GM12801 (cell line): ENCODE data around the gene NEDD4L.

Experiments used
- TF ChIP-seq, protein P1 (sequence below): IDR thresholded peaks from one replicate; pipeline ENCODE4 v1.5.1; 2011; ENCODE audit warnings: control low read depth; ENCODE audit not compliant: insufficient read length; ENCODE audit errors: extremely low read depth

NEDD4L gene

DNA sequence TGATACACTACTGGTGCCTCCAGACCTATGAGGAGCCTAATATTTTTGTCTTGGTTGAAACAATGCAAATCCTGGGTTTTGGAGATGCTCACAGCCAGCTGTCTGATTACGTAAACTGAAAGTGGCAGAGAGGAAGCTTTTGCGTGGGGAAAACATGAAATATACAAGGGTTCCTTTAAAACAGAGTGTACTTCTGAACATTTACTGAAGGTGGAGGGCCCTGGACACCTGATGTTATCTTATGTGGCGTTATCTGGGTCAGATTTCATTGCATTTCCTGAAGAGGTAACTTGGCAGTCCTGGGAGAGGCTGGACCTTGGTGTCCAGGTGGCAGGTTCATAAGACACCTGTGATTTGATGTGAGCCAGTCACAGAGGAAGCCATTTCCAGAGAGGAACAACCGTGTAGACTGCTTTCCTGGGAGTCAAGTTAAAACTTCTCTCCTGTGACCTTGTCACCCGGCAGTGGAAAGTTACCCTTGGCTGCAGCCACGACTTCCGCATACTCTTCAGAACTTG lies 105.0 kb downstream of the NEDD4L start:
- TF ChIP-seq, protein P1, sequence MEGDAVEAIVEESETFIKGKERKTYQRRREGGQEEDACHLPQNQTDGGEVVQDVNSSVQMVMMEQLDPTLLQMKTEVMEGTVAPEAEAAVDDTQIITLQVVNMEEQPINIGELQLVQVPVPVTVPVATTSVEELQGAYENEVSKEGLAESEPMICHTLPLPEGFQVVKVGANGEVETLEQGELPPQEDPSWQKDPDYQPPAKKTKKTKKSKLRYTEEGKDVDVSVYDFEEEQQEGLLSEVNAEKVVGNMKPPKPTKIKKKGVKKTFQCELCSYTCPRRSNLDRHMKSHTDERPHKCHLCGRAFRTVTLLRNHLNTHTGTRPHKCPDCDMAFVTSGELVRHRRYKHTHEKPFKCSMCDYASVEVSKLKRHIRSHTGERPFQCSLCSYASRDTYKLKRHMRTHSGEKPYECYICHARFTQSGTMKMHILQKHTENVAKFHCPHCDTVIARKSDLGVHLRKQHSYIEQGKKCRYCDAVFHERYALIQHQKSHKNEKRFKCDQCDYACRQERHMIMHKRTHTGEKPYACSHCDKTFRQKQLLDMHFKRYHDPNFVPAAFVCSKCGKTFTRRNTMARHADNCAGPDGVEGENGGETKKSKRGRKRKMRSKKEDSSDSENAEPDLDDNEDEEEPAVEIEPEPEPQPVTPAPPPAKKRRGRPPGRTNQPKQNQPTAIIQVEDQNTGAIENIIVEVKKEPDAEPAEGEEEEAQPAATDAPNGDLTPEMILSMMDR: no peak

DNA sequence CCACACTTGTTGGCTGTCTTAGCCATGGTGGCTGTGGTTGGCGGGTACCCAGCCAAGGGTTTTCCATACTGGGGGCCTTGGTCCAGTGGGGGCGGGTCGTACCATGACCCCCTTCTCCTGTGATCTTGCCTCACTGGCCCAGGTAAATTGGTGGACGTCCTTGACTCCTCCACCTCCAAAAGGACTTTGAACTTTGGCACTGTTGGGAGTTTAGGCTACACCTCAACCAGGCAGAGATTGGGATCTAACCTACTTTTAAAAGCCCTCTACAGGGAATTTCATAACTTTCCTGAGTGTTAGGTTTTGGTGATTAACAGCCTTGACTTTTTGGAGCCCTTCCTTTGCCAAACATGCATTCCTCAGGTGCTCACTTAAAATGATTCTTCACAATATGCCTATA lies 106.7 kb downstream of the NEDD4L start:
- TF ChIP-seq, protein P1: no peak

DNA sequence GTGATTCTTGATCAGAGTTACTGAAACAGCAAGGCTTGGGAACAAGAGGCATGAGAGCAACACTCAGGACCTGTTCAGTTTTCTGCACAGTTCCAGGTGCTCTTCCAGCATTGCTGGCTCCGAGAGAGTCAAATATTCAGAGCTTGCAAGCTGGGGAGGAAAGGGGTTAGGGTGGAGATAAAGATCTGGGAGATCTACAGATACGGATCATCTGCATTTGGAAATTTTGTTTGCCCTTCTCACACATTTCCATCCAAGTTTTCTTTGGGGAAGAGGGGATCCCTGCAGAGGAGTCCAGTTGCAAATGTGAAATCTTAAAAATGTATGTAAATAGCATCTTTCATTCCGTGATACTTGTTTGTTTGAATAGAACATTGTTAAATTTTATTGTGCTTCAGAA lies 108.2 kb downstream of the NEDD4L start:
- TF ChIP-seq, protein P1: no peak

DNA sequence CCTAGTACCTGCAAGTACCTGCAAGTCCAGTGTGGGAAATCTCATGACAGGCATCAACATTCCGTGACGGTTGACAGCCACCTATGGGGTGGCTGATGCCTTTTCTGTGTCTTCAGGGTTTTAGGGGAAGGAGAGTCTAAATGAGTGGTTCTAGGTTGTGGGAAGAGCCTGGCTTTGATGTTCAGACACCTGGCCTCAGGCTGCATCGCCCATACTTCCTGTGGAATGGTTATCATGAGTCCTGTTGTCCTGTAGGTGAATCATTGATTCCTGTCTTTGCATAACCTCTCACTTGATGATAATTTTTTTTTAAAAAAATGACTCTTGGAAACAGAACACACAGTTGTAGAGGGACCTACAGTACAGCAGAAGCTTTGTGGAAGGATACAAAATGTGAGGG lies 108.9 kb downstream of the NEDD4L start:
- TF ChIP-seq, protein P1: no peak

DNA sequence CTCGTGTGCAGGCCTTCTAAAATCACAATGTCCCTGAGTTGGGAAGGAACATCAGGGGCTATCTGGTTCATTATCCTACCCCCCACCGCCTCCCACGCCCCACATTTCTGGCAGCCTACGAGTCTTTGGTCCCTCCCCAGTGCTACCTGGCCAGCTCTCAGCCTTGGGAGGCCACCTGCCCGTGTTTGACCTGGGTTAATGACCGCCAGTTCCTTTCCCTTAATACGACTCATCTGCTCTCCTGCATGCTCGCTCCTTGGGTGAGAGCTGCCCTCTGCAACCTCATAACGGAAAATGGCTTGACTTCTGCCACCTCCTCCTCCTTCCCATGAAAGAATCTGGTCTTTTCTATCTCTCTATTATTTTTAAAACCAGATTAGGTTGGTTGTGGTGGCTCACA lies 112.5 kb downstream of the NEDD4L start:
- TF ChIP-seq, protein P1: no peak

DNA sequence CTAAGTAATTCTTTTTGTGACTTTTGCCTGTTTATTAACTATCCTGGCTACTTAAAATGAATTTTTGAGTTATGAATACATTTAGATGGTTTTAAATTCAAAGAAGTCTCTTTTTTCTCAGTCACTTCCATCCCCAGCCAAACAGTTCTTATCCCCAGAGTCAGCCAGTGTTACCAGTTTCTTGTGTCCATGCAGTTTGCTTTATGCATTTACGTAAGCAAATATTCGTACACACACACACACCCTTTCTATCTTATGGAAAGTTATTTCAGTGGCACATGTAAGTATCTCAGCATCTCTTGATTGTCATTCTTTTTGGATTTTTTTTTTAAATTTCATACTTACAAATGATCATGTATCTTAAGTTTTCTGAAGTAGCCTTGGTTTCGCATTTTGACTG lies 113.2 kb downstream of the NEDD4L start:
- TF ChIP-seq, protein P1: no peak

DNA sequence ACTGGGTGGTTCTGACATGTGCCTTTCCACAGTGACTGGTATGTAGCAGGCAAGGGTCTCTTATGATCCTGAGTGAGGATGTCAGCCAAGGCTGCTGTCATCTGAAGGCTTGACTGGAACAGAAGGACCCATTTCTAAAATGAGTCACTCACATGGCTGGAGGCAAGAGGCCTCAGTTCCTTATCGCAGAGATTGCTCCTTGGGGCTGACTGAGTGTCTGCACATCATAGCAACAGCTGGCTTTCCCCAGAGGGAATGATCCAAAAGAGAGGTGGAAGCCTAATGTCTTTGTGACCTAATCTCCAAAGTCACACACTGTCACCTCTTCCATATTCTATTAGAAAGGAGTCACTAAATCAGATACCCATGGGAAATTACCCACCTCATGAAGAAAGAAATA lies 114.0 kb downstream of the NEDD4L start:
- TF ChIP-seq, protein P1: no peak

DNA sequence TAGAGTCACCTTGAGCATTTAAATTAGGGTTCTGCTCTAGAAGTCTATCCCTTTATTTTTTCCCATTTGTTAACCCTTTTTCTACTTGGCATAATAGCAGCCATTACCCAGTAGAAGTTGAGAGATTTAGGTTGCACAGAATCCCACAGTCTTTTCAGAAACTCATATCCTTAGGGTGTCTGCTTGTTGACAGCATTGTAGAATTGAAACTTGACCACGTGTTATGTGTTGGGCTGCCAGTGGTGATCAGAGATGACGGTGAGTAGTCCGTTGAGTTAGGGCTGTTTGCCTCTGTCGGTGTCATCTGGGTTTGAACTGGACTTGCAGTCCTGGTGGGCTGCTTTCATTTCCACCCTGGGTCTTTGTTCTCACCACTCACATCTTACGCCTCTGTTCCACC lies 114.4 kb downstream of the NEDD4L start:
- TF ChIP-seq, protein P1: no peak
